Measurements from ENCODE around the gene DUSP28.
A peak's percentile ranks its signal among the peaks of the same experiment; 100 is the strongest.
"Not testable (repeated sequence)": the region's sequence is repeated elsewhere in the genome, so short reads cannot be mapped to it uniquely, and the experiment has no call there.

DUSP28 gene

DNA sequence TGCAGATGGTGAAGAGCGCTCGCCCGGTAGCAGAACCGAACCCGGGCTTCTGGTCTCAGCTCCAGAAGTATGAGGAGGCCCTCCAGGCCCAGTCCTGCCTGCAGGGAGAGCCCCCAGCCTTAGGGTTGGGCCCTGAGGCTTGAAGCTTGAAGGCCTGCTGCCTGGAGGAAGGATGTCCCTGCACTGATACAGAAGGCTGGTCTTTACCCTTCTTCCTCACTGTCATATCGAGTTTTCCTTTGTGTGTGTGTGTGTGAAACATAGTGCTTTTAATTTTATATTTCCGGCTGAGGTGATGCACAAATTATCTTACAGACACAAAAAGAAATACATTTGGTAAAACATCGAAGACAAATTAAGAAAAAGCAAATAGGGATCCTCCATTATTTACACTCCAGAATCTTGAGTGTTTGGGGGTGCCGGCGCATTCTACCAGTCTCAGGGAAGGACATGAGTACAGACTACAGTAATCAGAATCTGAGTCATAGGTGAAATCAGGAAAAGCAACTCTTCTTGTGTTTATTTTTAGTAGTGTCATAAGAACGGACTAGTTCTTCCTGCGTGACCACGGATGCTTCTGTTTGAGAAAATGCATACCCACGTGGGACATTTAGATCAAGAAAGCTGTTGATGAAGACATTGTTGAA is 1.3 kb downstream of the DUSP28 start:
- peak; percentile 88 for DNase-seq

DNA sequence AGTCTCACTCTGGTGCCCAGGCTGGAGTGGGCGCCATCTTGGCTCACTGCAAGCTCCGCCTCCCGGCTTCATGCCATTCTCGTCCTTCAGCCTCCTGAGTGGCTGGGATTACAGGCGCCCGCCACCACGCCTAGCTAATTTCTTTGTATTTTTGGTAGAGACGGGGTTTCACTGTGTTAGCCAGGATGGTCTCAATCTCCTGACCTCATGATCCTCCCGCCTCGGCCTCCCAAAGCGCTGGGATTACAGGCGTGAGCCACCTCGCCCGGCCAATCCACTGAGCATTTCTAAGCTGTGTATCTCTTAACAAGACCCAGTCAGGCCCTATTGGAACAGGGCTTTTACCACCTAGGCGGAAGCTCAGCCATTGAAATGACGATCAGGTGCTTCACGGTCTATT is 3.1 kb downstream of the DUSP28 start:
- DNase-seq = not testable (repeated sequence)

GRCh38 chr2:240563951-240564560 is 3.9 kb downstream of the DUSP28 start:
- DNase-seq = no peak

GRCh38 chr2:240564561-240565332 is 4.6 kb downstream of the DUSP28 start:
- no peak for DNase-seq

DNA sequence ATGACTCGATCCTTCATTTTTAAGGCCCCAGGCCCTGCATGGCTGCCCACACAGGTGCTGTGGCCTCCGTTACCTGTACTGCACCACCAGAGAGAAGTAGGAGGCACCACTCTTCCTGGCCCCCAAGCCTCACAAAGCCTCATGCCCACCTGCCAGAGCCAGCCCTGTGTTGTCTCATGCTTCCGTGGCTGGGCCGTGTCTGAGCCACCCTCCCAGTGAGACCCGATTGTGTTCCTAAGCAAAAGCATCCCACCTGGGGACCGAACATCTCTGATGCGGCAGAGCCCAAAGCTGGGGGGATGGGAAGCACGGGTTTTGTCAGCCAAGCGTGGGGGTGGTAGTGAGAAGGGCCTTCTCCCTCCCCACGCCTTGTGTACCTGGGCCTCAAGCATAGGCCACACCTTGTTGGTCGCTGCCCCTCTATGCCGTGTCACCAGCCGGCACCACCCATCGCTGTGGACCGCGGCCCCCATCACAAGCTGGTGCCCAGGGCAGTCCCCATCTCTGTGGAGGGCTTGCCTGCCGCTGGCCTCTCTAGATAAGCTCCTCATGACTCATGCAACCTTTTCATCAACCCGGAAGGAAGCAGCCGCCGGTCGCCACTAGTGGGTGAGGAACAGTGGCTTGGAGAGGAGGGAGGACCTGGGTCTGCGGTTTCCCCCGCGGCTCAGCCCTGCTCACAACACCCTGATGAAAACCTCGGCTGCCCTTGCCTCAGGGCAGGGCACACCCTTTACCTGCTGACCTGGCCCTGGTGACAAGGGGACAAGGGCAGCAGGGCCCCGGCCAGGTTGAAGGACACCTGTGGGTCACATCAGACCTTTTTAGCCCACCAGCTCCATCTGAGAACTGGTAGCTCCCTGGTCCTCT is 5.4 kb downstream of the DUSP28 start:
- peak; percentile 38 for DNase-seq

- DNase-seq = peak; percentile 83
These were observed 6.3 kb downstream of the DUSP28 start for GRCh38 chr2:240566203-240567136.

GRCh38 chr2:240567137-240567871 is 7.1 kb downstream of the DUSP28 start:
- no peak for DNase-seq

GRCh38 chr2:240567872-240568677 is 7.9 kb downstream of the DUSP28 start, which contains the start of gene RNPEPL1:
RNPEPL1 (plus strand) TSS chr2:240568484; CDS start chr2:240568587, 103 bp downstream.
- no peak for DNase-seq

DNA sequence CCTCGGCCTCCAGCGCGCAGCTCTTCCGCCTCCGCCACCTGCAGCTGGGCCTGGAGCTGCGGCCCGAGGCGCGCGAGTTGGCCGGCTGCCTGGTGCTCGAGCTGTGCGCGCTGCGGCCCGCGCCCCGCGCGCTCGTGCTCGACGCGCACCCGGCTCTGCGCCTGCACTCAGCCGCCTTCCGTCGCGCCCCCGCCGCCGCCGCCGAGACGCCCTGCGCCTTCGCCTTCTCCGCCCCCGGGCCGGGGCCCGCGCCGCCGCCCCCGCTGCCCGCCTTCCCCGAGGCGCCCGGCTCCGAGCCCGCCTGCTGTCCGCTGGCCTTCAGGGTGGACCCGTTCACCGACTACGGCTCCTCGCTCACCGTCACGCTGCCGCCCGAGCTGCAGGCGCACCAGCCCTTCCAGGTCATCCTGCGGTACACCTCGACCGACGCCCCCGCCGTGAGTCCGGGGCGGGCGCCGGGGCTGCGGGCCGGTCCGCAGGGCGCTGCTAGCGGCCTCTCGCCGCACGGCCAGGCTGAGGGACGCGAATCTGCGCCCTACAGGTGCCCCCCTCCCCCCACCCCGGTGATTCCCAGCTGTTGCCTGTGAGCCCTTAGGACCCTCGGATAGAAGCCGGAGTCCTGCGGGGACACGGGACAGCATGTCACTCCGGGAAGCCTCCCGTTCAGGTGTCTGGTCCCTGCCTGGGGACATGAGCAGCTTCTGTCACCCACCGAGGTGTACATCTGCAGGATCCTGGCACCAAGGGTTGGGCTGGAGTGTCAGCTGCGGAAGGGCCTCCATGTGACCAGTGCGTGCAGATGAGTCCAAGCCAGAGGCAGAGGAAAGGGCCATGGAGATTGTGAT is 8.7 kb downstream of the DUSP28 start:
- peak; percentile 73 for DNase-seq

GRCh38 chr2:240569523-240569997 is 9.4 kb downstream of the DUSP28 start:
- DNase-seq = no peak

- no peak for DNase-seq
These were observed 9.9 kb downstream of the DUSP28 start for GRCh38 chr2:240569998-240570530.

GRCh38 chr2:240570531-240571313 is 10.6 kb downstream of the DUSP28 start:
- no peak for DNase-seq

- DNase-seq = no peak
These were observed 11.3 kb downstream of the DUSP28 start for GRCh38 chr2:240571314-240571973.

GRCh38 chr2:240572141-240573031 is 12.2 kb downstream of the DUSP28 start:
- no peak for DNase-seq

DNA sequence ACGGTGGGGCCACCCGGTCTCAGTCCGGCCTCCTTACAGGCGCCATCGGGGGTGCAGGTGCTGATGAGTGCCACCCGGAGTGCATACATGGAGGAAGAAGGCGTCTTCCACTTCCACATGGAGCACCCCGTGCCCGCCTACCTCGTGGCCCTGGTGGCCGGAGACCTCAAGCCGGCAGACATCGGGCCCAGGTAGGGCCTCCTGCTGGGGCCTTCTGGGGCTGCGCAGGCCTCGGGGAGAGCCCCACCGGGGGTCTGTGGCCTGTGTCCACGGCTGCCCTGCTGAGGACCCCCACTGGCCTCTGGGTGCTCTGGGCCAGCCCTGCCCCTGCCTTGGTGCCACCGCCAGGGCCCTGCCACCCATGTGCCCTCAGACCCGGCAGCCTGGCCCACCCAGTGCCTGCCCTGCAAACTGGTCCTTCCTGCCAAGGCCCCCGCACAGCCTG is 12.9 kb downstream of the DUSP28 start:
- no peak for DNase-seq
